GM18519 (cell line): ENCODE results near the gene YAE1.
A peak's percentile ranks its signal among the peaks of the same experiment; 100 is the strongest.
"Not testable (repeated sequence)": the region's sequence is repeated elsewhere in the genome, so short reads cannot be mapped to it uniquely, and the experiment has no call there.

Source experiments
- ATAC-seq: cut with Tn5 transposase; IDR thresholded peaks from one replicate; pipeline ENCODE4 v1.9.1; 2021; ENCODE audit warnings: mild to moderate bottlenecking, moderate library complexity; ENCODE audit not compliant: unreplicated experiment, low FRiP score

The YAE1 gene, protein sequence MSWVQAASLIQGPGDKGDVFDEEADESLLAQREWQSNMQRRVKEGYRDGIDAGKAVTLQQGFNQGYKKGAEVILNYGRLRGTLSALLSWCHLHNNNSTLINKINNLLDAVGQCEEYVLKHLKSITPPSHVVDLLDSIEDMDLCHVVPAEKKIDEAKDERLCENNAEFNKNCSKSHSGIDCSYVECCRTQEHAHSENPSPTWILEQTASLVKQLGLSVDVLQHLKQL

DNA sequence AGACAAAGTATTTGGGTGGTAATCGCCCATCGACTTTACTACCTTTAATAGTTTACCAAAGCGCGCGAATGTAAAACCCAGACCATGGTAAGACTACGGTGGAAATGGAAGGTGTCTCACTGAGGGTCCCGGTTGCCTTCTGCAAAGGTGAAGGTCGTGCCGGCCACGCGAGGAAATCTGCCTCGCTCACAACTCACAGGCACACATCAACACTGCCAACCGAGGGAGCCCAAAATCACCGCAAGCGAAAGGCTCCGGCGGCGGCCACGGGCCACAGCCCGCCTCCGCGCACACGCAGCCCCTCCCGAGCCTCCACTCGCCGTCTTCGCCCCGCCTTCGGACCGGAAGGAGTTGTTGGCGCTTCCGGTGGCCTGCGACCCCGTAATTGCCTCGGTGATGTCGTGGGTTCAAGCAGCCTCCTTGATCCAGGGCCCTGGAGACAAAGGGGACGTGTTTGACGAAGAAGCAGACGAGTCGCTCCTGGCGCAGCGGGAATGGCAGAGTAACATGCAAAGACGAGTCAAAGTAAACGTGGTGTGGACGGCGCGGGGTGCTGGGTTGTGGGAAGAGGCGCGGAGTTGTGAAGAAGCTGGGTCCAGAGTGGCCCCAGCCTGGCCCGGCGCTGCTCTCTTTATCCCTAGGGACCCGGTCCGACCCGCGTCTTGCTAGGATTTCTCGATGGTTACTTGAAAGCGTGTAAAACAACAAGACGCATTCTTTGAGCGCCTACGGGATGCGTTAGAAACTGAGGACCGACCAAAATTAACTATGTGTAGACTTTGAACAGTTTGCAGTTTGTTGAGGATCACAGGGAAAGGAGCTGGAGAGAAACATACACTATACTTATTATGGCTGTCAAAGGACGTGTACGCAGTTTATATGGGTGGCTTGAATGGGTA lies at the start of gene YAE1:
YAE1 (plus strand) TSS at position 382 of the 899 bp plus-strand sequence; CDS start at position 397, 15 bp downstream.
- ATAC-seq: peak; percentile 95

DNA sequence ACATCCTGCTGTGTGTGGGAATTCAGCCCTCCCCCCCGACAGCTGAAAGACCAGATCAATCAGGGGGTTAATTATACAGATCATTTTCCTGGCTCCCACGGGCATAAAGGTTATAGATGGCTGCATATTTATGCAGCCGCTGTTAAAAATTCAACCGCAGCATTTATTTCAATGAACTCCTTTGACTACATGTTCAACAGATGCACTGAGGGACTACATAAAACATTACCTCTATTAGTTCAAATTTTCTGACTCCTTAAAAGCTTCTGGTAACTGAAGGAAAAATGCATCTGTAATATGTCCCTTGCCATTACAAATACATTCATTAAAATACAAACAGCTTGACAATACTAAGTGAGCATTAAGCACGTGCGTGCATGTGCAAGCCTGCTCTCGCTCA lies 49.7 kb upstream of the YAE1 start:
- no peak for ATAC-seq

DNA sequence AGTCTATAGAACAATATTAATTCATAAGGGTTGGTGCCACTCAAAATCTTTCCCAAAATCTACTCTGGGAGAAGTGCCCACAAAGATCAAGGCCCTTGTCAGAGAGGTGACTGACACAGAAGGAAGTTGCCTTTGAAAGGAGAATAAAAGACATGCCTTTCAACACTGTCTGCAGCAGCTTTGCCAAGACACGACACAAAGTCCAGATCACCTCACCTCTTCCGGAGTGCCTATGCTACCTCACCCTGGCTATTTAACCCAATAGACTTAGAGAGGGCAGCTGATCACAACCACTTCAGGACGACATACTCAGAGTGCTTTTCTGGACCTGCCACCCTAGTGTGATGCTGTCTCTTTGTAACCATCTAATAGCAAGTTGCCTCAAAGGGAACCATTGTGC lies 49.0 kb upstream of the YAE1 start:
- ATAC-seq: no peak

DNA sequence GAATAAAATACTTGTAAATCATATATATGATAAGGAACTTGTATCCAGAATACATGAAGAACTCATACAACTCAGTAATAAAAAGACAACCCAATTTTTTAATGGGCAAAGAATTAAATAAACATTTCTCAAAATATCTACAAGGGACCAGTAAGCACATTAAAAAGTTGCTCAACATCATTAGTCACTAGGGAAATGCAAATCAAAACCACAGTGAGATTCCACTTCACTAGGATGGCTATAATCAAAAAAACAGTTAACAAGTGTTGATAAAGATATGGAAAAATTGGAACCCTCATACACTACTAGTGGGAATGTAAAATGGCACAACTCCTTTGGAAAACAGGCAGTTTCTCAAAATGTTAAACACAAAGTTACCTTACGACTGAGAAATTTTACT lies 40.3 kb upstream of the YAE1 start:
- ATAC-seq: no peak

DNA sequence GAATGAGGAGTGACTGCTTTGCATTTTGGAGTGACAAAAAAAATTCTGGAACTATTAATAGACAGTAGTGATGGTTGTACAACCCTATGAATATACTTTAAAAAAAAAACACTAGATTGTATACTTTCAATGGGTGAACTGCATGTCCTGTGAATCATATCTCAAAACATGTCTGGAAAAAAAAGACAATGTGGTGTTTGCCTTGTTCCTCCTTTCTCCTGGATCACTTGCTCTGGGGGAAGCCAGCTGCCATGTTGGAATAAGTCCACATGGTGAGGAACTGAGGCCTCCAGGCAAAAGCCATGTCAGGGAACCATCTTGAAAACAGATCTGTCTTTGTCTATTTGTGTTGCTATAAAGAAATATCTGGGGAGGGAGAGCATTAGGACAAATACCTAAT lies 39.5 kb upstream of the YAE1 start:
- no peak for ATAC-seq

DNA sequence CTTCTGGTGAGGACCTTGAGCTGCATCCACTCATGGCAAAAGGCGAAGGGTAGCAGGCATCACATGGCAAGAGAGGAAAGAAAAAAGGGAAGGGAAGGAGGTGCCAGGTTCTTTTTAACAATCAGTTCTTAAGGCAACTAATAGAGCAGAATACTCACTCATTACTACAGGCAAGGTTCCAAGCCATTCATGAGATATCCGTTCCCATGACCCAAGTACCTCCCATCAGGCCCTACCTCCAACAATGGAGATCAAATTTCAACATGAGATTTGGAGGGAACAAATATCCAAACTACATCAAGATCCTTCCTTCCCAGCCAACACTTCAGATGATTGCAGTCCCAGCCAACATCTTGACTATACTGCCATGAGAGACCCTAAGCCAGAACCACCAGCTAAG lies 38.9 kb upstream of the YAE1 start:
- ATAC-seq: no peak

DNA sequence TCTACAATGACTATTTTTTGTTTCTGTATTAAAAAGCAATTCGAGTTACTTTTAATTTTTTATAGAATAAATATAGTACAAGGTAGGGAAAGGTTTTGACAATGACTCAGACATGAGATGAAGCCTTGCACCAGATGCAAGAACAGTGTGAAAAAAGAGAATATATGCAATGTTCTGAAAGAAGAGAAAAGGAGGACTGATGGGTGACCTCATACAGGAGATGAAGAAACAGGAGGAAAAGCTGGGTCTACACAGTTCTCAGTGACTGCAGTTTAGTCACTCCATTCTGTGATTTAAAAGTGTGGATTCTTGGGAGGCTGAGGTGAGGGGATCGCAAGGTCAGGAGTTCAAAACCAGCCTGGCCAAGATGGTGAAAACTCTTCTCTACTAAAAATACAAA lies 38.3 kb upstream of the YAE1 start:
- ATAC-seq: no peak

DNA sequence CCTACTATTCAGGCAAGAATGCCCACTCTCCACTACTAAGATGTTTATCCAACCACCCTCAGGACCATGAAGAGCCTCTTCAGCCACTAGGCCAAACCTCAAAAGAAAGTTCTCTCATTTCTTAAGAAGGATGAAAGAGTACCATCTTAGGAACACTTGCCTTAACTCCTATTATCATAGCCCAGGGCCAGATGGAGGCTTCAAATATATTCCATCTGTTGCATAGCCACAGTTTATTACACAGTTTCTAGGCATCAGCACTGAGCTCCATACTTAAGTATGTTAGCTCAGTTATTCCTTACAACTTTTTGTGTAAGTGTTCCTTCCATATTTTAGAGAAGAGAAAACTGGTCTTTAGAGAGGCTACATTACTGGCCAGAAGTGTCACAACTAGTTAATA lies 37.4 kb upstream of the YAE1 start:
- ATAC-seq: no peak

DNA sequence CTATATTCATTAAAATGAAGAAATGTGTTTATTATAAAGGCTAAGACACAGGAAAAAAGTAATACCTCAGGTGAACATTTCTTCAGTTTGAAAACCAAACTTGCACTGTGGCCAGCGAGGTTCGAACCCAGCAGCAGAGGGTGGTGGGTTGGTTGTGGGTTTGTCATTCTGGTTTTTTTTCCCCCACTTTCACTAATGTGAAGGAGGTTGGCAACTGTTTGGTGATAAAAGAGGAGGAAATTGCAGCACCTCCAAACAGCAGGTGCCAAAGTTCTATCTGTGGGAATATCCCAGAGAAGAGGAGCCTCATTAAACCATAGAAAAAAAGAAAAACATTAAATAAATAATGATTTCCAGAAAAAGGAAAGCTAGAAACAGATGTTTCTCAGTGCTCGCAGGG lies 36.6 kb upstream of the YAE1 start:
- ATAC-seq: no peak

DNA sequence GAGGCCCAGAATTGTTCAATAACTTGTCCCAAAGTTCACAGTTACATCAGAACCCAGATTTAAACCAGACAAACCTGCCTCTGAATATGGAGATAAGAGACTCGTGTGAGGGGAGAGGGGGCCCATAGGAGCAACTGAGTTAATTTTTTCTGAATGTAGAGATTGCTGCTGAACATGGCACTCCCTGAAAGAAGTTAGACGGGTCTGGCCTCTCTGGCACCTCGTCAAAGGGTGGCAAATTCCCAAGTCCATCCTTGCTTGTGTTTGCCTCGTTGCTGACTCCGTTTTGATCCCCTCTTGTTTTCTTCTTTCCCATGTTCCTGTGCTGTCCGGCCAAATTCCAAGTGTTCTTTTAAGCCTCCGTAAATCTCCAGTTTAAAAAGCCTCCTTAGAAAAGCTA lies 35.2 kb upstream of the YAE1 start:
- ATAC-seq: no peak

DNA sequence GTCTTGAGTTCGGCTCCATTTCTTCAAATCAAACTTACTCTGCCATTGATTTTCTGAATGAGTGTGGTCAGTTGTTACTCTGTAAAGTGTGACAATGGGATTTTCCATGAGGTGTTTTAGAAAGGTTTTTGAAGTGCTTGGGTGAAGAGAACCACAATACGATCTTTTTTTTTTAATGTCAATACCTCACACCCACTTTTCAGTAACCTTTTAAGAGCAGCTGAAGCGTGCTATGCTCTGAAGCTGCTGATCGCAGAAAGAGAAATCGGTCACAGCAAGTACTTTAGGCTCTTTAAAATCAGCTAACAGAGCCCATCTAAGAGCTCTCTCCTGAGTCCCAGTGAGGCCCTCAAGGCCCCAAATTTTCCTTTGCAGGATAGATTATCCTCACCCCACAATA lies 34.4 kb upstream of the YAE1 start:
- ATAC-seq: no peak

DNA sequence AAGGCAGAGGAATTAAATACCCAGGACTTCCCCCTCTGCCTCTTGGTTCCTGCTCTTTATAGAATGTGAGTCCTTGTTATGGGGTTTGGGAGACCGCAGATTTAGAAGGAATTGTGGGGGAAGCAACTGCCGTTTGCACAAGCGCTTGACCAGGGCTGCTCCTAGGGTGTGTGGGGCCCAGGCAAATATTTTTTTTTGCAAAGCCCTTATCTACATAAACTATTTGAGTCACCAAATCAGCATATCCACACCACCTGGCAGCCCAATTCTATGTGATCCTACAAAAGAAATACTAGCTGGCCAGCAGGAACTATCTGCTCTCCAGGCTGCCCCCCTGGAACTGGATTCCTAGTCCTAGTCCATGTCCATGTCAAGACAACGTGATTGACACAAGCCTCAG lies 33.4 kb upstream of the YAE1 start:
- no peak for ATAC-seq

DNA sequence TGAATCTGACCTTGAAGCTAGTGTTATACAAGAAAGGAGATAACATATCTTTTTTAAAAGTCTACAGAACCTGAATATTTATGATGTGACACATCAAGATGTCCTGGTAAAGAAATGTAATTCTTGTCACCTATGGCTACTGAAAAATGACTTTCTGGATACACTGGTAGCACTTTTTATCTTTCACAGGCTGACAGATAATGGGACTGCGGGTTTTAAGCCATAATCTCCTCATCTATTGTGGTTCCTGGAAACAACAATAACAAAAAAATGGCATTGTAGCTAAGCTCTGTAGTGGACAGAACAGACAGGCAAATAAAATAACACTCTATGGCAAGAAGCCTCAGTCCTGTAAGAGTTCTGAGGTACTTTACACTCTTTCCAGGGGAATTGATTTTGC lies 31.6 kb upstream of the YAE1 start:
- no peak for ATAC-seq

DNA sequence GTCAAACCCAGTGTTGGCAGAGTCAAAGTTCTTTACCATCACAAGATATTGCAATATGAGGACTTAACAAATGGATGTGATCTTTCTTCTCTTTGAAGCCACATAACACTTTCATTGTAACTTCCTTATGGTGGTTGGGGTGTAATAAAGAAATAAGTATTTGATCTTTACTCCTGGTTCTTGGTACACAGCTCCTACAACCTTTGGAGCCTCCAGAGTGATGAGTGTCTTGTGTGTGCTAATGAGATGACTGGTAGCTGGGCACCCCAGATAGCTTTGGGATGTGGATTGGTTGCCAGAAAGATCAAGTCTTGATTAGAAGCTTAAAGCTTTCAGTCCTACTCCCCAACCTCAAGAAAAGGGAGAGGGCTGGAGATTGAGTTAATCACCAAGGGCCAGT lies 31.1 kb upstream of the YAE1 start:
- ATAC-seq: no peak

DNA sequence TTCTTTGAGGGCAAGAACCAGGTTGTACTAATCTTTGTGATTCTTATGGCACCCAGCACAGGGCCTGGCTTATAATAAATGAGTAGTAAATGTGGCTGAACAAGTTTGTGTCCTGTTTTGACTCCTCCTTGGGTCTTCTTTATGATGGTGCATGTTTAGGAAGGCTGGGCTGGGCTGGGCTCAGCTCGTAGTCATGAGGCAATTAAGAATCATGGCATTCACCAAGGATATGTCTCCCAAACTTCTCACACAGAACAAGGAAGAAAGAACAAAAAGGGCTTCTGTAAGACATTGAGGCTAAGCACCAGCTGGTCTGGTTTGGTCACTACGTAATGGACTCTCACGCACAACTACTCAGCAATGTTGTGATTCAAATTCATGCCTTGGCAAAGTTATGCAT lies 30.5 kb upstream of the YAE1 start:
- ATAC-seq: no peak

DNA sequence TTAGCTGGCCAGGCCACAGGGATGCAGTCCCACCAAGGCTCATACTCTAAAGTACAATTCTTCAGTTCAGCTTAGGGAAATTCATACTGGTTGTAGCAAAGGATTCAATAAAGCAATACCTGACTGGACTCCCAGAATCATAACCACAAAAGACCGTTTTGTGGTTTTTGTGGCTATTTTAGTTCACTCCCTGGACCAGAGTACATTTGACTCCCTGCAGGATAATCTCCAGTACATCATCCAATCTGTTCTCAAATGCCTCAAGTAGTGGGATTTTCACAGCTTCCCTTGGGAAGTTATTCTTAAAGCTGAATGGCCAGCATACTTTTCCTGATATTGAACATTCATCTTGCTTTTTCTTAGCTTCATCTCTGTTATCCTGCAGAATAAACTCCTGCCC lies 29.3 kb upstream of the YAE1 start:
- ATAC-seq: no peak

DNA sequence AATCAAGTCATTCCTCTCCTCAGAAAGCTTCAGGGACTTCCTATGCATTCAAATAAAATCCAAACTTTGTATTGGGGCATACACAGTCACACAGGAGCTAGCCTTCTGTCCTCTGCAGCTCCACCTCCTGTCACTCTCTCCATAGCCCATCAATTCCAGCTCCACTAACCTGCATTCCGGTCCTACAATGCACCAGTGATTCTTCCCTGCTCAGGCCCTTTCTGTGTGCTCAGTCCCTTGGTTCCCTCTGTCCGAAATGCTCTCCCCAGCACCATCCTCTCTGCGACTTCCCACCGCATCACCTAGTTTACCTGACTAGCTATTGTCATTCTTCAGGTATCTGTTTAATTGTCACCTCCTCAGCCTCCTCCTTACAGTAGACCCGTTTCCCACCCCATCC lies 26.4 kb upstream of the YAE1 start:
- ATAC-seq: no peak

DNA sequence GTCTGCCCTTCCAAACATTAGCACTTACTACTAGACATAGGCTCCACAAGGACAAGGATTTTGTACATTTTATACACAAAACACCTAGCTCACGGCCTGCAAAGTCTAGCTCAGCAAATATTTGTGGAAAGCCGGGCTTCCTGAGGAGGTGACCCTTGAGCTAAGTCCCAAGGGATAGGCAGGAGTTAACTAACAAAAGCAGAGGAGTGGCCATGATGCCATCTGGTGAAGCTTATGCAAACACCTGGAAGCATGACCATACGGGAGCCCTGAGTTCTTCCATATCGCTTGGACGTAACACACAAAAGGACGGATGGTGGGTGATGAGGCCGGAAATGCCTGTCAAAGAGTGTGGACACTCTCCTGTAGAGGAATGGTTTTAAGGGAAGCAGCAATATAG lies 25.9 kb upstream of the YAE1 start:
- ATAC-seq: no peak

DNA sequence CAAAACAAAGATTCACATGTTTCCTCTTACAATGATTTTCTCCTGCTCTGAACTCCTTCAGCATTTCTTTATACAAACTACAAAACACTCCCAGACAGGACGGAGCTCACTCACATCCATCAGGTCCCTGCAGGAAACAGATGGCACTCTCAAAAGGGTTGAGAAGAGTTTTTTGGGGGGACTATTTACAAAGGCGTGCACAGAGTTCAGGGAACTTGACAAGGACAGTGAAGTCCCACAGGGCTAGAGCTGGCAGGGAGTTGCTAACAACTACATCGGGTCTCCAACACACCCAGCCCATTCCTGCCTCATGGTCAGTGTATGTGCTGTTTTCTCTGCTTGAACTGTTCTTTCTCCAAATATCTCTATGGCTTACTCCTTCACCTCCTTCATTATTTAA lies 24.7 kb upstream of the YAE1 start:
- ATAC-seq: no peak

DNA sequence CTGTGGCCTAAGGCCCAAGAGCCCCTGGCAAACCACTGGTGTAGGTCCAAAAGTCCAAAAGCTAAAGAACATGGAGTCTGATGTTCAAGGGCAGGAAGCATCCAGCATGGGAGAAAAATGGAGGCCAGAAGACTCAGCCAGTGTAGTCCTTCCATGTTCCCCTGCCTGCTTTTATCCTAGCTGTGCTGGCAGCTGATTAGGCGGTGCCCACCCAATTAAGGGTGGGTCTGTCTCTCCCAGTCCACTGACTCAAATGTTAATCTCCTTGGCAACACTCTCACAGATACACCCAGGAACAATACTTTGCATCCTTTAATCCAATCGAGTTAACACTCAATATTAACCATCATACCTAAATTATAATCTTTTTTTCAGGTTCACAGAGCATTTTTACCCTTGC lies 21.4 kb upstream of the YAE1 start:
- ATAC-seq: not testable (repeated sequence)

DNA sequence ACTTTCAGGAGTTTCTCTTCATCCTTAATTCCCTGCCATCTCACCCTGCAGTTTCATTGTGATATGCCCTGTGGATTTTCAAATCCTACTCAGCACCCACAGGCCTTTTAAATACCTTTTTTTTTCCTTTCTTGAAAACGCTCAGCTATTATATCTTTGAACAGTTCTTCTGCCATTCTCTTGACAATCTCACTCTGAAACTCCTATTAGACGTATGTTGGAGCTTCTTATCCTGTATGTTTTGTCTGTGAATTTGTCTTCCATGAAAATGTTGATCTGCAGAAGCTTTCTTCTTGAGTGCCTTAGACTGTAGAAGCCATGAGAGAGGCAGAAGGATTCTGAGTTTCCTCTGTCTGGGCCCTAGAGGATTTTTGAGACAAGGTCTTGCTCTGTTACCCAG lies 18.9 kb upstream of the YAE1 start:
- ATAC-seq: no peak

DNA sequence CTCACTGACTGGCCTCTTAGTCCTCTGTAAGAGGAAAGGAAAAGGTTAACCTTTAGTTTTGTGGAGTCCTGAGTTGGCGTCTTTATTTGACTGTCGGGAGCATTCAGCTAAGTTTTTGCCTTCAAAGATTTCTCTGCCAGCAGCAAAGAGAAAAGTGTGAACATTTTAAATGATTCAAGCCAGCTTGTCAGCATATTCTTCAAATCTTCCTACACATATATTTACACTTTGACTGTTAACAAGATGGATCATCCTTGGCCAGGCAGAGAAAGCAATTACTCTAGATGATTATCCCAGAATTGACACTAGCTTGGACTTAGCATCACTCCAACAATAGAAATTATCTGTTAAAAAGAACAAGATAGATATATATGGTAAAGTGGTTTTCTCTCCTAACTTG lies 15.8 kb upstream of the YAE1 start:
- no peak for ATAC-seq
